K562 (cell line): ENCODE data around the gene ITIH6. TPM values are rescaled to one million over a fixed set of nuclear protein-coding genes. Genes with fewer than 3 reads are reported as not detected.

Source experiments
- ATAC-seq: fragments of 200-7000 bp; cut with Tn5 transposase; 3 replicates; pipeline ENCODE4 v1.9.1; 2020; ENCODE audit warnings: moderate library complexity
- BruUV-seq: library from RNA; stranded (reverse); fragments of 400-500 nt; replicated peaks from 2 replicates; lab custom pipeline; 2021; lab: Mats Ljungman, UMichigan
- CTCF ChIA-PET: fragments of 300-600 bp; formaldehyde crosslinking; extraction: SDS; loops from one replicate; lab custom pipeline; 2021; ENCODE audit warnings: low intra/inter-chr PET ratio; lab: Yijun Ruan, JAX
- POLR2A ChIA-PET: fragments of 300-600, 350-650 bp; sonication (Branson Sonifier 250); formaldehyde crosslinking; extraction: SDS; loops from one replicate; lab custom pipeline; 2021; ENCODE audit warnings: antibody characterized with exemption, inconsistent platforms; lab: Yijun Ruan, JAX
- DNase-seq, 4 experiments: peaks; one replicate each; pipeline versions ENCODE4 v3.0.0 to v3.0.0-alpha.2; 2011 to 2018; ENCODE audit warnings: low spot score in 3 of 4, mixed read lengths in 3 of 4; ENCODE audit errors: extremely low read depth in 1 of 4
- FAIRE-seq: peaks from 2 replicates; lab custom pipeline; 2011; peaks lifted over from hg19 to GRCh38; lab: Jason Lieb, UNC
- H2AFZ ChIP-seq: 2 replicates; pipeline ENCODE4 v1.6.0; 2011; ENCODE audit warnings: low read depth, low read length, control low read depth, inconsistent platforms
- H3K27ac ChIP-seq: fragments of 200-600 bp; 3 replicates; pipeline ENCODE4 v1.8.0; 2011; ENCODE audit warnings: low read depth, mild to moderate bottlenecking, control low read depth, inconsistent platforms, low read length, moderate library complexity, mixed read lengths; ENCODE audit errors: extremely low read depth
- H3K27me3 ChIP-seq, 2 experiments: fragments of 300-600 bp in 1 of 2; 2 replicates in 1 of 2; 3 replicates in 1 of 2; pipeline versions ENCODE4 v1.6.0 to v1.8.0; 2011; ENCODE audit warnings: inconsistent platforms in 2 of 2, low read length in 2 of 2, mild to moderate bottlenecking in 1 of 2, mixed read lengths in 1 of 2, moderate library complexity in 1 of 2; ENCODE audit not compliant: control insufficient read depth in 2 of 2, insufficient read depth in 2 of 2
- H3K36me3 ChIP-seq: fragments of 300-600 bp; 3 replicates; pipeline ENCODE4 v1.8.0; 2011; ENCODE audit warnings: mild to moderate bottlenecking, low read length, inconsistent platforms; ENCODE audit not compliant: control insufficient read depth, insufficient read depth
- H3K4me1 ChIP-seq, 2 experiments: fragments of 200-600 bp in 1 of 2; replicated peaks in 1 of 2; 2 replicates in 1 of 2; 3 replicates in 1 of 2; pipeline versions ENCODE4 v1.5.1 to v1.8.0; 2011; ENCODE audit warnings: inconsistent platforms in 2 of 2, low read length in 2 of 2, mild to moderate bottlenecking in 1 of 2, mixed read lengths in 1 of 2, moderate library complexity in 1 of 2; ENCODE audit not compliant: control insufficient read depth in 2 of 2, insufficient read depth in 2 of 2
- H3K4me2 ChIP-seq: 2 replicates; pipeline ENCODE4 v1.6.1; 2011; ENCODE audit warnings: low read length, control low read depth, inconsistent platforms, mixed read lengths; ENCODE audit not compliant: insufficient read depth
- H3K4me3 ChIP-seq: fragments of 200-600 bp; sonication (generic), shearing (Covaris generic); 2 replicates; pipeline ENCODE4 v1.5.1; 2016; ENCODE audit warnings: control low read depth, inconsistent platforms
- H3K79me2 ChIP-seq: fragments of 200-600 bp; 3 replicates; pipeline ENCODE4 v1.8.0; 2011; ENCODE audit warnings: low read length, inconsistent platforms; ENCODE audit not compliant: control insufficient read depth, insufficient read depth
- H3K9ac ChIP-seq, 2 experiments: 2 replicates each; pipeline versions ENCODE4 v1.6.0 to v1.6.1; 2011; ENCODE audit warnings: low read depth in 2 of 2, low read length in 2 of 2, control low read depth in 1 of 2, inconsistent platforms in 1 of 2, mild to moderate bottlenecking in 1 of 2, mixed read lengths in 1 of 2; ENCODE audit not compliant: insufficient read depth in 1 of 2
- H3K9me1 ChIP-seq: one replicate; pipeline ENCODE4 v1.6.0; 2011; ENCODE audit warnings: inconsistent platforms, mild to moderate bottlenecking, low read length, moderate library complexity; ENCODE audit not compliant: control insufficient read depth, insufficient read depth
- H3K9me3 ChIP-seq: replicated peaks from 2 replicates; pipeline ENCODE4 v1.5.1; 2011; ENCODE audit warnings: low read depth, low read length, inconsistent platforms; ENCODE audit not compliant: control insufficient read depth, insufficient read depth
- H4K20me1 ChIP-seq: replicated peaks from 2 replicates; pipeline ENCODE4 v1.6.1; 2011; ENCODE audit warnings: low read length, inconsistent platforms, mixed read lengths; ENCODE audit not compliant: control insufficient read depth, insufficient read depth
- ARNT ChIP-seq, 2 experiments: fragments of 450-650 bp; IDR thresholded peaks; 2 replicates each; pipeline ENCODE4 v1.6.1; 2016; ENCODE audit warnings: mild to moderate bottlenecking in 1 of 2
- CCNT2 ChIP-seq: IDR thresholded peaks from 2 replicates; pipeline ENCODE4 v1.6.1; 2011; ENCODE audit warnings: borderline replicate concordance, low read depth, mild to moderate bottlenecking, moderate library complexity, mixed read lengths, low read length; ENCODE audit not compliant: insufficient read length; ENCODE audit errors: extremely low read depth
- FOXM1 ChIP-seq, 2 experiments: fragments of 450-650 bp in 1 of 2; sonication (generic) in 1 of 2; formaldehyde crosslinking in 1 of 2; IDR thresholded peaks; 2 replicates each; pipeline versions ENCODE4 v1.6.1 to v1.9.0; 2017 to 2022; ENCODE audit warnings: low read depth in 2 of 2, mild to moderate bottlenecking in 2 of 2, missing genetic modification reagents in 1 of 2, moderate library complexity in 1 of 2
- MAZ ChIP-seq, 2 experiments: fragments of 450-650 bp in 1 of 2; sonication (generic) in 1 of 2; formaldehyde crosslinking; IDR thresholded peaks in 1 of 2; conservative IDR thresholded peaks in 1 of 2; 2 replicates each; pipeline versions ENCODE4 v1.4.0 to v1.5.0; 2020; ENCODE audit warnings: mild to moderate bottlenecking in 1 of 2, missing genetic modification reagents in 1 of 2
- NCOR1 ChIP-seq: fragments of 450-650 bp; IDR thresholded peaks from 2 replicates; pipeline ENCODE4 v1.6.1; 2016; ENCODE audit warnings: mild to moderate bottlenecking, moderate library complexity
- PHF21A ChIP-seq: fragments of 450-650 bp; IDR thresholded peaks from 2 replicates; pipeline ENCODE4 v1.6.1; 2017; ENCODE audit warnings: low read depth, borderline replicate concordance
- SETDB1 ChIP-seq: IDR thresholded peaks from one replicate; pipeline ENCODE4 v1.6.1; 2012; ENCODE audit warnings: low read length, control low read depth, inconsistent platforms
- SREBF1 ChIP-seq: fragments of 150-350 bp; IDR thresholded peaks from 2 replicates; pipeline ENCODE4 v1.6.1; 2014; ENCODE audit warnings: antibody characterized with exemption, low read depth, low read length, borderline replicate concordance
- TFE3 ChIP-seq: fragments of 450-650 bp; formaldehyde crosslinking; IDR thresholded peaks from 2 replicates; pipeline ENCODE4 v1.4.0; 2020; ENCODE audit warnings: mild to moderate bottlenecking, mixed read lengths
- ZNF121 ChIP-seq: sonication (generic); formaldehyde crosslinking; conservative IDR thresholded peaks from 2 replicates; pipeline ENCODE4 v1.8.0; 2022; ENCODE audit warnings: missing genetic modification reagents
- ZNF445 ChIP-seq: fragments of 250-450 bp; sonication (Bioruptor Pico); IDR thresholded peaks from 2 replicates; pipeline ENCODE4 v1.4.0; 2020; ENCODE audit warnings: low read depth, mild to moderate bottlenecking, moderate library complexity
- ZNF507 ChIP-seq: conservative IDR thresholded peaks from 2 replicates; pipeline ENCODE4 v1.6.1; 2017; ENCODE audit warnings: missing genetic modification characterization, missing compliant biosample characterization
- ZNF695 ChIP-seq: fragments of 450-650 bp; formaldehyde crosslinking; IDR thresholded peaks from 2 replicates; pipeline ENCODE4 v1.4.0; 2020; ENCODE audit warnings: mild to moderate bottlenecking, moderate library complexity
- WGBS: fragments of 100-300 bp; shearing (Covaris generic); methylation state at CpG from one replicate; pipeline ENCODE4 v1.1.6; 2016; ENCODE audit warnings: low coverage, mixed read lengths; ENCODE audit not compliant: insufficient coverage; ENCODE audit errors: missing lambda C conversion rate; 5-methylcytosine and 5-hydroxymethylcytosine counted together
- in situ Hi-C: fragments of 300-500 bp; cut with MboI; formaldehyde crosslinking; loops from 4 replicates; pipeline ENCODE4 v1.15.0; 2018; ENCODE audit warnings: inconsistent platforms, mixed read lengths
- intact Hi-C: fragments of 100-400 bp; cut with micrococcal nuclease; formaldehyde crosslinking; loops from 2 replicates; pipeline ENCODE4 v1.14.2; 2022
- polyA plus RNA-seq, 8 experiments: library from polyadenylated mRNA; depleted of rRNA in 4 of 8; stranded (reverse) in 5 of 8; unstranded in 3 of 8; fragments of >200 nt; fragmentation: Nextera tagmentation in 2 of 8; fragmentation: Illumina TruSeq in 1 of 8; extraction: Ambion mirVana in 2 of 8; extraction: Trizol in 1 of 8; gene quantifications; 2 replicates each; pipeline versions ENCODE4 v1.2.1 to v1.2.3, GENCODE V29; 2011 to 2014; ENCODE audit warnings: inconsistent platforms in 1 of 8, missing spikeins in 1 of 8
- total RNA-seq, 7 experiments: library from RNA; depleted of rRNA in 6 of 7; stranded (reverse); fragments of >200 nt in 6 of 7; fragmentation: Illumina TruSeq in 2 of 7; extraction: Trizol in 2 of 7; gene quantifications; 2 replicates each; pipeline versions ENCODE4 v1.2.1 to v1.2.3, GENCODE V29; 2011 to 2021; ENCODE audit warnings: low replicate concordance in 1 of 7
- TF ChIP-seq, protein P1 (sequence below): sonication (generic); formaldehyde crosslinking; IDR thresholded peaks from 2 replicates; pipeline ENCODE4 v1.8.0; 2022; ENCODE audit warnings: missing genetic modification reagents, mild to moderate bottlenecking, borderline replicate concordance

The ITIH6 gene
- total and polyA plus RNA-seq, 9 of the 15 experiments (the other 6 are each of a cell fraction or from before 2014, with no cell fraction given) = 0.03 TPM; not detected in 8

- 13% methylated on average over 1 of the region's 1 CpG for WGBS
- Histone ChIP-seq H4K20me1 (no peaks in the 10 kb centered on the region), H3K9me3 (no peaks in the 10 kb centered on the region), H3K9ac (no peak overlapping the region), H3K36me3 (no peaks in the 10 kb centered on the region), H3K9me1 (no peaks in the 10 kb centered on the region), H3K4me2 (no peak overlapping the region), H3K27ac (no peak overlapping the region), H3K4me1 (no peaks in the 10 kb centered on the region), H3K79me2 (no peaks in the 10 kb centered on the region), H2AFZ (no peak overlapping the region), H3K27me3 (no peaks in the 10 kb centered on the region), H3K4me3 (no peak overlapping the region)
- TF ChIP-seq MAZ (CRISPR knock-in tag; conservative IDR thresholded peaks at IDR 0.05 in 1 of 2, IDR thresholded peaks at IDR 0.05 in 1 of 2) (no peak), NCOR1 (no peak), ARNT (IDR thresholded peaks at IDR 0.05) (no peak), TFE3 (CRISPR knock-in tag) (no peak), ZNF445 (CRISPR knock-in tag) (no peak), SETDB1 (no peak), FOXM1 (IDR thresholded peaks at IDR 0.05; ENCODE audit: low read depth) (no peak), FOXM1 (CRISPR knock-in tag; IDR thresholded peaks at IDR 0.05; ENCODE audit: low read depth) (no peak), ZNF695 (no peak), CCNT2 (no peak), SREBF1 (no peak), PHF21A (no peak), ZNF507 (tag) (no peak), ZNF121 (CRISPR knock-in tag) (no peak)
- TF ChIP-seq, protein P1, sequence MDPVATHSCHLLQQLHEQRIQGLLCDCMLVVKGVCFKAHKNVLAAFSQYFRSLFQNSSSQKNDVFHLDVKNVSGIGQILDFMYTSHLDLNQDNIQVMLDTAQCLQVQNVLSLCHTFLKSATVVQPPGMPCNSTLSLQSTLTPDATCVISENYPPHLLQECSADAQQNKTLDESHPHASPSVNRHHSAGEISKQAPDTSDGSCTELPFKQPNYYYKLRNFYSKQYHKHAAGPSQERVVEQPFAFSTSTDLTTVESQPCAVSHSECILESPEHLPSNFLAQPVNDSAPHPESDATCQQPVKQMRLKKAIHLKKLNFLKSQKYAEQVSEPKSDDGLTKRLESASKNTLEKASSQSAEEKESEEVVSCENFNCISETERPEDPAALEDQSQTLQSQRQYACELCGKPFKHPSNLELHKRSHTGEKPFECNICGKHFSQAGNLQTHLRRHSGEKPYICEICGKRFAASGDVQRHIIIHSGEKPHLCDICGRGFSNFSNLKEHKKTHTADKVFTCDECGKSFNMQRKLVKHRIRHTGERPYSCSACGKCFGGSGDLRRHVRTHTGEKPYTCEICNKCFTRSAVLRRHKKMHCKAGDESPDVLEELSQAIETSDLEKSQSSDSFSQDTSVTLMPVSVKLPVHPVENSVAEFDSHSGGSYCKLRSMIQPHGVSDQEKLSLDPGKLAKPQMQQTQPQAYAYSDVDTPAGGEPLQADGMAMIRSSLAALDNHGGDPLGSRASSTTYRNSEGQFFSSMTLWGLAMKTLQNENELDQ (CRISPR knock-in tag) = no peak
- no TSS peak for BruUV-seq
- DNase-seq (no peak), ATAC-seq (no peak), FAIRE-seq (no peak)
- ChIA-PET POLR2A (interaction anchor here (0.5 kb wide), 1 partner anchor 127 kb away, joined by 4 read pairs; no protein-coding TSS in a partner anchor), CTCF (no interaction called here)
- in situ Hi-C loops (no loop called here), intact Hi-C loops (no loop called here)
Observed at GRCh38 chrX:54710920-54711319, 87.1 kb downstream of the ITIH6 start.
